Measurements from ENCODE around the gene POLE. TPM values are rescaled to one million over a fixed set of nuclear protein-coding genes. Genes with fewer than 3 reads are reported as not detected.
"Not testable (repeated sequence)": the region's sequence is repeated elsewhere in the genome, so short reads cannot be mapped to it uniquely, and the experiment has no call there.

Gene POLE
- total RNA-seq, 1 experiment from 2014 or later: 54.0 TPM

GRCh38 chr12:132710043-132710404 is 22.9 kb upstream of the POLE start:
- H3K36me3 ChIP-seq (replicated peaks; ENCODE audit: control insufficient read depth, insufficient read depth, low read length): no peaks in the 10 kb centered on the region
- H3K4me3 ChIP-seq (ENCODE audit: insufficient read depth, low read depth, low read length): peak overlapping the region; percentile 86
- DNase-seq: no peak
- no peaks in the 10 kb centered on the region for H3K27me3 ChIP-seq (ENCODE audit: control insufficient read depth, insufficient read depth, low read length)

- DNase-seq: no peak
- Histone ChIP-seq H3K36me3 (replicated peaks; ENCODE audit: control insufficient read depth, insufficient read depth, low read length) (no peaks in the 10 kb centered on the region), H3K27me3 (ENCODE audit: control insufficient read depth, insufficient read depth, low read length) (no peaks in the 10 kb centered on the region), H3K4me3 (ENCODE audit: insufficient read depth, low read depth, low read length) (no peak overlapping the region)
Observed at GRCh38 chr12:132708150-132708549, 21.0 kb upstream of the POLE start.

GRCh38 chr12:132707241-132707640 is 20.1 kb upstream of the POLE start:
- no peak for DNase-seq

GRCh38 chr12:132703641-132704040 is 16.5 kb upstream of the POLE start:
- Histone ChIP-seq H3K4me3 (ENCODE audit: insufficient read depth, low read depth, low read length) (no peak overlapping the region), H3K27me3 (ENCODE audit: control insufficient read depth, insufficient read depth, low read length) (no peaks in the 10 kb centered on the region), H3K36me3 (replicated peaks; ENCODE audit: control insufficient read depth, insufficient read depth, low read length) (no peaks in the 10 kb centered on the region; the same call in 1 of the 2 replicates)
- no peak for DNase-seq

More at GRCh38 chr12:132707241-132707640, 20.1 kb upstream of the POLE start:
- Histone ChIP-seq H3K27me3 (ENCODE audit: control insufficient read depth, insufficient read depth, low read length) (no peaks in the 10 kb centered on the region), H3K36me3 (replicated peaks; ENCODE audit: control insufficient read depth, insufficient read depth, low read length) (no peaks in the 10 kb centered on the region), H3K4me3 (ENCODE audit: insufficient read depth, low read depth, low read length) (no peak overlapping the region)

GRCh38 chr12:132702640-132703039 is 15.5 kb upstream of the POLE start:
- no peak overlapping the region for H3K4me3 ChIP-seq (ENCODE audit: insufficient read depth, low read depth, low read length)
- no peaks in the 10 kb centered on the region for H3K27me3 ChIP-seq (ENCODE audit: control insufficient read depth, insufficient read depth, low read length)
- no peaks in the 10 kb centered on the region; the same call in 1 of the 2 replicates for H3K36me3 ChIP-seq (replicated peaks; ENCODE audit: control insufficient read depth, insufficient read depth, low read length)
- peak; percentile 72 for DNase-seq

DNA sequence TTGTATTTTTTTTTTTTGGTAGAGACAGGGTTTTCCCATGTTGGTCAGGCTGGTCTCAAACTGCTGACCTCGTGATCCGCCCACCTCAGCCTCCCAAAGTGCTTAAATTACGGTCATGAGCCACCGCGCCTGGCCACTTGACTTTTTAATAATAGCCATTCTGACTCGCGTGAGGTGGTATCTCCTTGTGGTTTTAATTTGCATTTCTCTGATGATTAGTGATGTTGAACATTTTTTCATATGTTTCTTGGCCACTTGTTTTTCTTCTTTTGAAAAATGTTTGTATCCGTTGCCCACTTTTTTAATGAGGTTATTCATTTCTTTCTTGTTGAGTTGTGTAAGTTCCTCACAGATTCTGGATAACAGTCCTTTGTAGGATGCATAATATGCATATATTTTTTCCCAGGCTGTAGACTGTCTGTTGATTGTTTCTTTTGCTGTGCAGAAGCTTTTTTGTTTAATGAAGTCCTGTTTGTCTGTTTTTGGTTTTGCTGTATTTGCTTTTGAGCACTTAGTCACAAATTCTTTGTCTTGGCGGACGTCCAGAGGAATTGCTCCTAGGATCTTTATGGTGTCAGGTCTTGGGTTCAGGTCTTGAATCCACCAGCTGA is 13.2 kb upstream of the POLE start:
- no peaks in the 10 kb centered on the region for H3K27me3 ChIP-seq (ENCODE audit: control insufficient read depth, insufficient read depth, low read length)
- DNase-seq: no peak
- no peak overlapping the region for H3K4me3 ChIP-seq (ENCODE audit: insufficient read depth, low read depth, low read length)
- H3K36me3 ChIP-seq (replicated peaks; ENCODE audit: control insufficient read depth, insufficient read depth, low read length): no peaks in the 10 kb centered on the region; the same call in 1 of the 2 replicates

- H3K4me3 ChIP-seq (ENCODE audit: insufficient read depth, low read depth, low read length): no peak overlapping the region
- H3K36me3 ChIP-seq (replicated peaks; ENCODE audit: control insufficient read depth, insufficient read depth, low read length): no peaks in the 10 kb centered on the region; the same call in 1 of the 2 replicates
- no peaks in the 10 kb centered on the region for H3K27me3 ChIP-seq (ENCODE audit: control insufficient read depth, insufficient read depth, low read length)
- no peak for DNase-seq
Observed at GRCh38 chr12:132698341-132698740, 11.2 kb upstream of the POLE start.

GRCh38 chr12:132695431-132695830 is 8.3 kb upstream of the POLE start:
- peaks cover 2% of the 10 kb centered on the region; the same call in 1 of the 2 replicates for H3K36me3 ChIP-seq (replicated peaks; ENCODE audit: control insufficient read depth, insufficient read depth, low read length)
- H3K4me3 ChIP-seq (ENCODE audit: insufficient read depth, low read depth, low read length): no peak overlapping the region
- no peak for DNase-seq
- H3K27me3 ChIP-seq (ENCODE audit: control insufficient read depth, insufficient read depth, low read length): no peaks in the 10 kb centered on the region

DNA sequence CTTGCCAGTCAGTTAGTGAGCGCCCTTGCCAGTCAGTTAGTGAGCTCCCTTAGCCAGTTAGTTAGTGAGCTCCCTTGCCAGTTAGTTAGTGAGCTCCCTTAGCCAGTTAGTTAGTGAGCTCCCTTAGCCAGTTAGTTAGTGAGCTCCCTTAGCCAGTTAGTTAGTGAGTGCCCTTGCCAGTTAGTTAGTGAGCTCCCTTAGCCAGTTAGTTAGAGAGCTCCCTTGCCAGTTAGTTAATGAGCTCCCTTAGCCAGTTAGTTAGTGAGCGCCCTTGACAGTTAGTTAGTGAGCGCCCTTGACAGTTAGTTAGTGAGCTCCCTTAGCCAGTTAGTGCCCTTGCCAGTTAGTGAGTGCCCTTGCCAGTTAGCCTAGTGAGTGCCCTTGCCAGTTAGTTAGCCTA is 7.7 kb upstream of the POLE start:
- H3K4me3 ChIP-seq (ENCODE audit: insufficient read depth, low read depth, low read length); H3K27me3 ChIP-seq (ENCODE audit: control insufficient read depth, insufficient read depth, low read length); DNase-seq; H3K36me3 ChIP-seq (replicated peaks; ENCODE audit: control insufficient read depth, insufficient read depth, low read length): not testable (repeated sequence)

DNA sequence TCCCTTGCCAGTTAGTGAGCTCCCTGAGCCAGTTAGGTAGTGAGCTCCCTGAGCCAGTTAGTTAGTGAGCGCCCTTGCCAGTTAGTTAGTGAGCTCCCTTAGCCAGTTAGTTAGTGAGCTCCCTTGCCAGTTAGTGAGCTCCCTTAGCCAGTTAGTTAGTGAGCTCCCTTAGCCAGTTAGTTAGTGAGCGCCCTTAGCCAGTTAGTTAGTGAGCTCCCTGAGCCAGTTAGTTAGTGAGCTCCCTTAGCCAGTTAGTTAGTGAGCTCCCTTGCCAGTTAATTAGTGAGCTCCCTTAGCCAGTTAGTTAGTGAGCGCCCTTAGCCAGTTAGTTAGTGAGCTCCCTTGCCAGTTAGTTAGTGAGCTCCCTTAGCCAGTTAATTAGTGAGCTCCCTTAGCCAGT is 4.9 kb upstream of the POLE start:
- not testable (repeated sequence) for H3K27me3 ChIP-seq (ENCODE audit: control insufficient read depth, insufficient read depth, low read length)

GRCh38 chr12:132690112-132690511 is 3.0 kb upstream of the POLE start:
- peaks cover 6% of the 10 kb centered on the region for H3K27me3 ChIP-seq (ENCODE audit: control insufficient read depth, insufficient read depth, low read length)
- DNase-seq: no peak
- H3K36me3 ChIP-seq (replicated peaks; ENCODE audit: control insufficient read depth, insufficient read depth, low read length): peaks cover 3% of the 10 kb centered on the region
- no peak overlapping the region for H3K4me3 ChIP-seq (ENCODE audit: insufficient read depth, low read depth, low read length)

More for the DNA sequence above, 4.9 kb upstream of the POLE start:
- DNase-seq; H3K36me3 ChIP-seq (replicated peaks; ENCODE audit: control insufficient read depth, insufficient read depth, low read length); H3K4me3 ChIP-seq (ENCODE audit: insufficient read depth, low read depth, low read length): not testable (repeated sequence)

DNA sequence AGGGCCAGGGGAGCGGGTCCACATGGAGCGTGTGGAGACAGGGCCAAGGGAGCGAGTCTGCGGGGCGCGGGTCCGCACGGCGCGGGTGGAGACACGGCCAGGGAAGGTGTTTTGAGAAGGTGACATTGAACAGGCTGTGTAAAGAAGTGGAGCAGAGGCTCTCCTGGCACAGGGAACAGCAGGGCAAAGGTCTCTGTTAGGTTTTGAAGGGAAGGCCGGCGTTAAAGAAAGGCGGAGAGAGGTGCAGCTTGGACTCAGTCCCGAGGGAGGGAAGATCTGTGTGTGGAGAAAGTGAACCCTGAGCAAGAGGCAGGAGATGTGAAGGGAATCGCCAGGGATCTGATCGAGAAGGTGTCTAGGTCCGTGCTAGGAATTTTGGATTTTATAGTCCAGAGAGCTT is 2.1 kb upstream of the POLE start:
- H3K27me3 ChIP-seq (ENCODE audit: control insufficient read depth, insufficient read depth, low read length): peaks cover 6% of the 10 kb centered on the region
- H3K36me3 ChIP-seq (replicated peaks; ENCODE audit: control insufficient read depth, insufficient read depth, low read length): peaks cover 3% of the 10 kb centered on the region
- DNase-seq: no peak
- H3K4me3 ChIP-seq (ENCODE audit: insufficient read depth, low read depth, low read length): peak overlapping the region; percentile 12

DNA sequence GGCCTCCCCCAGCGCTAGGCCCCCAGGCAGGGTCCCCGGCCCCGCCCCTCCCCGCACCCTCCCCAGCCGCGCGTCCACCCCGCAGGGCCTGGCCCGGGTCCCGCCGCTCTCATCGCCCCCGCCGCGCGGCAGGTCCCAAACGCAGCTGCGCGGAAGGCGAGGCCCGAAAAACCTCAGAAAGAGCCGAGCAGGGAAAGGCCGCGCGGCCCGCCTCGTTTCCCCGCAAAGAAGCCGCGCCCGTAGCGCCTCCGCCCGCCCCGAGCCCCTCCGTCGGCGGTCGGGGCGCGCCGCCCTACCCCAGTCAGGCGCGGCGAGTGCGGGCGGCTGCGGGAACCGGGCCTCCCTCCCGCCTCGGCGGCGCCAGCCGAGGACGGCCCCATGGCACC is 324 bp downstream of the POLE start:
- DNase-seq: no peak
- H3K4me3 ChIP-seq (ENCODE audit: insufficient read depth, low read depth, low read length): peak overlapping the region; percentile 66
- peaks cover 3% of the 10 kb centered on the region for H3K36me3 ChIP-seq (replicated peaks; ENCODE audit: control insufficient read depth, insufficient read depth, low read length)
- peaks cover 6% of the 10 kb centered on the region for H3K27me3 ChIP-seq (ENCODE audit: control insufficient read depth, insufficient read depth, low read length)

GRCh38 chr12:132685400-132685799 is 1.7 kb downstream of the POLE start:
- H3K4me3 ChIP-seq (ENCODE audit: insufficient read depth, low read depth, low read length): no peak overlapping the region

GRCh38 chr12:132677492-132677891 is 9.7 kb downstream of the POLE start:
- Histone ChIP-seq H3K36me3 (replicated peaks; ENCODE audit: control insufficient read depth, insufficient read depth, low read length) (peaks cover 50% of the 10 kb centered on the region), H3K27me3 (ENCODE audit: control insufficient read depth, insufficient read depth, low read length) (no peaks in the 10 kb centered on the region), H3K4me3 (ENCODE audit: insufficient read depth, low read depth, low read length) (no peak overlapping the region)
- DNase-seq: no peak

More at GRCh38 chr12:132685400-132685799, 1.7 kb downstream of the POLE start:
- DNase-seq: no peak
- Histone ChIP-seq H3K27me3 (ENCODE audit: control insufficient read depth, insufficient read depth, low read length) (peaks cover 6% of the 10 kb centered on the region), H3K36me3 (replicated peaks; ENCODE audit: control insufficient read depth, insufficient read depth, low read length) (peaks cover 1% of the 10 kb centered on the region)
